GM10847 (cell line): ENCODE measurements around the gene PGBD5.

Source experiments
- POLR2A ChIP-seq: IDR thresholded peaks from 2 replicates; pipeline ENCODE4 v1.6.1; 2011; ENCODE audit not compliant: insufficient read length; ENCODE audit errors: extremely low read depth

PGBD5 gene

DNA sequence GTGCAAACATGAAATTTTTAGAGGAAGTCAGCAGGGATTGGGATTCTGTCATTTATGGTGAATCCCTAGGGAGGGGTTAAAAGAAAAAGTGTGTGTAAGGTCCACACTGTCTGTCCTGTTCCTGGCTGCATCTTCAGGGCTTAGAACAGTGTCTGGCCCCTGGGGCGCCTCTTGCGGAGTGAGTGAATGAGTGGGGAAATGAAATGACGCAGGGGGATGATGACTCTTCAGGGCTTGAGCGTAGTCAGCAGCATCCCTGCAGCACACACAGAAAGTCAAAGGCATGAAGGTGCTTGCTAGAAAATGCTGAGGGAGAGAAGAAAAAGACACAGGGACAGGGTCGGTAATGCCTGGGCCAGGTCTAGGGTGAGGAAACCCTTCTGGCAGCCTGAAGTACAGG is 57.8 kb downstream of the PGBD5 start:
- TF ChIP-seq POLR2A: no peak

DNA sequence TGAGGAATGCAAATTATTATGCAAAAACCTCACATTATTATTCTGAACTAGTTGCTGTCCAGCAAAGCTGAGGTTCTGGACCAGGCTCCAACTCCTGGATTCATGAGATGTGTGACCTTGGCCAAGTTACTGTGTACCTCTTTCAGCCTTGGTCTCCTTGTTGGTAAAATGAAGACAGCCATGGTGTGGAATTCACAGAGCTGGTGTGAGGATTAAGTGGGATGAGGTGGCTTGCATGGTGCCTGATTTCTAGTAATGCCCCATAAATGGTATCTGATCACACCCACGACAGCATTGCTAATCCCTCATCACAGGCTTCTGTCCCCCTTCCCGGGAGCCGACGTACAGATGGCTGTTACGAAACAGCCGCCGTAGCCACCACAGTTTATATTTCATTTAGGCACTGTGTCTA is 59.6 kb downstream of the PGBD5 start:
- TF ChIP-seq POLR2A: no peak

DNA sequence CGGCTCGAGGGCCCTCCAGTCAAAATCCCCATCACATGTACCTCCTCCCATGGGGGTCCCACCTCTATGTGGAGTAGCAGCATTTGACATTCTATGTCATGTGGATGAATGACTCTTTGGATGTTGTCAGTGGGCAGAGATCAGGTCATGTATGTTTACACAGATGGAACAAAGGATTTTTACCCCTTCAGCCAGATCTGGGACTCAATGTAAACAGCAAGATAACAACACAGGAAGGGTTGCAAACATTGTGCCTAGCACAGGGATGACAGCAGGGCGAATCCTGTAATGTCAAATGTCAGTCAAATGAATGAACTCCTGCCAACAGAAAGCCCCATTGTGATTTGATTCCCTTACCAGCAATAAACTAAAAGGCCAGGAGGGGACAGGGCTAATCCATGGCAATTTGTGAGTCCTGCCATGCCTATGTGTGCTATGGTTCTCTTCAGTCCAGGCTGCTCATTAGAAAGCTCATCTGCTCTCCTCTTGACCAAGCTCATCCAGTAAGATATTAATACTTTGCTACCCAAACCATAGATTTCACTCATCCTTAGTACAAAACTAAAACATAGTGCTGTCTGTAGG is 60.3 kb downstream of the PGBD5 start:
- no peak for TF ChIP-seq POLR2A

DNA sequence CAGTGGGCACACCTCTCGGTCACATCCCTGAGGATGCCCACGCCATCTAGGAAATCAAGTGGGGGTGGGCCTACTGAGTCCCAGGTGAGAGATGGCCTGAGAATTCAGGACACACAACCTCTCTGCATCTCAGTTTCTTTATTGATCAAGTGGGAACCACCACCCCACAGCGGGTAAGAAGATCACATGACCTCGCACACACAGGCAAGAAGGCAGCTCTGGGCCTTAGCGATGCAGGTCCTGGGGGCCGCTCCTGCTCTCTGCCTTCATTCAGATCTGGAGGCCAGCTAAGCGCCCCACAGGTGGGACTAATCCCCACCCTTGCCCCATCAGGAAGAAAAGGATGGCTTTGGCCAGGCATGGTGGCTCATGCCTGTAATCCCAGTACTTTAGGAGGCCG is 63.2 kb downstream of the PGBD5 start:
- no peak for TF ChIP-seq POLR2A

DNA sequence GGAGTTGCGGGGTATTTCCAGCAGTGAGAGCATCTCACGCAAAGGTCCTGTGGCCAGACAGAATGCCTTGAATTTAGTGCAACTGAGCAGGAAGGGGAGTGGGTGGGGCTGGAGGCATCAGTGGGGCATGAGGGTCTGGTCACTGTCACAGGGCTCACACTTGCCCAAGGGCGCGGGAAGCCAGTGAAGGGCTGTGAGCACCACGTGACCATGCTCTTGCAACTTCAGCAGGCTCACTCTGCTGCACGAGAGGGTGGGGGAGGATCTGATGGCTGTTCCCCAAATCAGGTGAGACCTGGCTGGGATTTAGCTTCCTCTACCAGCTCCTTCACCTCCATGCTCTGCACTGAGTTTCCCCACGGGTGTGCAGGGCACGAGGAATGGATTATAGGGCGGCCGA is 64.2 kb downstream of the PGBD5 start:
- no peak for TF ChIP-seq POLR2A

DNA sequence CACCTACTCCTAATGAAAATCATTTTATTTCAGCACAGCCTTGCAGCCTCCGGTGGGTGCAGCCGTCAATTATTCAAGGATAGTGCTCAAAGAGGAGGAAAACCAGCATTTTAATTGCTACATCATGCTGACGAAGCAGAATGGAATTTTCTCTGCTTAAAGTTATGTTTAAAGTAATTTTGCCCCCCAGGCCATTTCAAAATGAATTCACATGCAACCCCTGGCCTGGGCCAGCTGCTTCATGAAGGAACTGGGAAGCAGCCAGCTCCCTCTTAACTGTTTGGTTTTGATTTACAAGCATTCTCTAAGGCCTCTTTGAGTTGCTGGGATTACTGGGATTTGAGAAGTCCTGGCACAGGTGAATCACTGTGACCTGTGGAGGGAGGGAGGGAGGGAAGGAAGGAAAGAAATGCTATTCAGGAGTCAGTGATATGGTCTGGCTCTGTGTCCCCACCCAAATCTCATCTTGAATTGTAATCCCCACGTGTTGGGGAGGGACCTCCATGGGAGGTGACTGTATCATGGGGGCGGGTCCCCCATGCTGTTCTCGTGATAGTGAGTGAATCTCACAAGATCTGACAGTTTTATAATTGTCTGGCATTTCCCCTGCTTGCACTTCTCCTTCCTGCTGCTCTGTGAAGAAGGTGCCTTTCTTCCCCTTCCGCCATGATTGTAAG is 66.0 kb downstream of the PGBD5 start:
- no peak for TF ChIP-seq POLR2A

DNA sequence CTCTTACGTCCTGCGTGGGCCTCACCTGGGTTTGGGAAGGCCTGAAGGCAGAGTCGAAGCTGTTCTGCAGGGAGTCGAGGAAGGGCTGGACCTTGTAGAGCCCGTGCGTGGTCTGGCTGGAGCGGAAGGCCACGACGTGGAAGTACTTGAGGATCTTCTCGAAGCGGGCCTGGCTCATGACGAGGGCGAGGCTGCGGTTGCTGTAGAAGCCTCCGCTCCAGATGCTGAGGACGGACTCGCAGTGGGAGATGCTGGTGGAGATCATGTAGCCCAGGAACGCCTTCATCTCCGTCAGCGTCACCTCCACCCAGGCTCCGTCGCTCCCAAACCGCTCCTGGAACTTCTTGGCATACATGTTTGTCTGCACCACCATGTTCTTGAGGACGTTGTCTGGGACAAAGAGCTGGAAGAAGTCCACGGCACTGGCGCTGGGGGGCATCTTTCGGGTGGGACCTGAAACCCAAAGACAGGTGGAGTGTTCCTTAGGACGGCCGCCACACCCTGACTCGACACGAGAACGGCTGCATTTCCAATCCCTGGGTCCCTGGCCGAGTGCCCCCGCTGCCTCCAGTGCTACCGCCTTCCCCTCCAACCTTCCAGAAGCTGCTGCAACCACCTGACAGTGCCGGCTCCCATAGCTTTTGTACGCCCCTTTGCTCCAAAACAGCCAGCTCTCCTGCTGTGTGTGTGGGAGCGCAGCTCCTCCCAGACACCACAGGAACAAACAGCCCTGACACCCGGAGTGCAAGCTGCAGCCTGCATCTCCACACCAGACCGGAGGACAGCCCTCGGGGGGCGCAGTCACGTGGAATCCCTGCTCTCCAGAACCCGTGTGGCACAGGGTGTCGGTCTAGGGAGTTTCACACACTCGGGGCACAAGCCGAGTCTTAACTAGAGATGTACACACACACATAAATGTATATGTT is 69.0 kb downstream of the PGBD5 start:
- TF ChIP-seq POLR2A: no peak

DNA sequence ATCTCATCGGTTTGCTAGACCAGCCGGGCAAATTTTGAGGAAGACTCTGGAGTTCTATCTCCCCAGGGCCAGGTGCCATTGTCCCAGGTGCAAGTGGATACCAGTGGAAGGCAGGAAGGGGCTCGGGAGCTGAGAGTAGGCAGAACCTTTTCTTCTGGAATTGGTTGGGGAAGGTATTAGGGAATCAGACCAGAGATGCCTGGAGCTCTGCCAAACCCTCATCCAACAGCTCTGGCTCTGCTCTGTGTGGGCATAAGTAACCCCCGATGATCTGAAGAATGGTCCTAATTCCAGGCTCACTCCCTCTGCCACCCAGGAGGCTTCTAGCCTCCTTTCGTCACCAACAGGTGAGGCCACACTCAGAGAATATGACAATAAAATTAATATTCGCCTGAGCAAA is 69.9 kb downstream of the PGBD5 start:
- no peak for TF ChIP-seq POLR2A

DNA sequence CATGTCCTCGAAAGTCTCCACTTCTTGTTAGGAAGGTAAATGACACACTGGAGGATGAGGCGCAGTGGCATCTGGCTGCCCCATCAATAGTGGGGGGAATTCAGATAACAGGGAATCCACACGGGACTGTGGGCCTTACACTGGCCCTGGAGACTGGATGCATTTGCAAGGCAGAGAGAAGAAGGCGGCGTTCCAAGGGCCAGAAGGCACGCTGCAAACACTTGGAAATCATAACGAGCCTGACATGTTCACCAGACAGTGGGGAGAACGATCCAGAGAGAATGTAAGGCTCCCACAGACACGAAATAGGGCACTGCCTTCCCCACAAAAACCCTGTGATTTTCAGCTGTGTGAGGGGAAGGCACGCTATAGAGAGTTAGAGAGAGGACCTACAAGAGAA is 70.5 kb downstream of the PGBD5 start:
- TF ChIP-seq POLR2A: no peak

DNA sequence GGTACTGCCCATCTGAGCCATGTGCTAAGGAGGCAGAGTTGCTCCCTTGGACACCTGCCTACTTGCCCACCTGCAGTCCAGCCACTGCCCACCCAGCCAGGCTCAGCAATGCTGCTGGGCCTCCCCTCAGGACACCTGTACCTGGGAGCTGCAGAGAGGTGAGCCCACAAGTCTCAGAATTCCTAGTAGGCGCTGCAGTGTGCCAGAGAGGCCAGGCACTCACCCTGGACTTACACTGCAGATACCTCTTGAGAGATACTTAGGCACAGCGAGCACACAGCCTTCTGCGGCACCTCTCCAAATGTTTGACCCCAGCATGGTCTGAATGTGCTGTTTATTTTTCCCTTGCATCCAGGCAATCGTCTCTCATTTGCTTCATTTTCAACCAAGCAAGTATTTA is 71.0 kb downstream of the PGBD5 start:
- TF ChIP-seq POLR2A: no peak

DNA sequence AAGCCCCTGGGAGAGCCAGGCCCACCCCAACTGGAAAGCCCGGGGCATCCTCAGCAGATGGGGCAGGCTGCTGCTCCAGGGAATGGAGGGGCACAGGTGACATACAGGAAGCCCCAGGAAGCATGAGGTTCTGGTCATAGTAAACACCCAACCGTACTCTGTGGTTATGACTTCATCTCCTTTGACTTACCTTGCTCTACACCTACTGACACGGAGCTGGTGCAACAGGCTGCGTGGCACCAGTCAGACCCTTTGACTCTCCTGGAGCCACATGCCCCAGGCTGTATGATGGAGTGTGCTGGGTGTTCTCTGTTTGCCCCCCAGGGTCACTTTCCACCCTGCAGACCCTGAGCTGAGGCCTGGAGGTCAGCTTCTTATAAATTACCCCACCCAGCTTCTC is 72.1 kb downstream of the PGBD5 start:
- TF ChIP-seq POLR2A: no peak

DNA sequence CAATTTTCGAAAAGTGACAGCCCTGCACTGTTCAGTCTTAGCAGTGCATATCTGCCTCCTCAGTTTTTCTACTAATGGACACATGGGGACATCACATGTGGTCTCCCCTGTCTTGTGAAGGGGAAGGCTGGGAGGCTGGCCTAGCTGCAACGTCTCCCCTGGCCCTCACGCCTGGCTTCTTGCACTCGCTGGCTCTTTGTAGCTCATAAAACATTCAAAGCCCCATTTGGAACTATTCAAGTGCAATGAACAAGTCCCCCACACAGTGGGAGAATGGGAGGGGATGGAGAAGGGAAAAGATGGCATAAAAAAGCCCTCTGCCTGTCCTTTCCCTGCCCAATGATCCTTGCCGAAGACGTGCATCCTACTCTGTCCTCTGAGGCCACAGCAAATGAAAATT is 73.6 kb downstream of the PGBD5 start:
- no peak for TF ChIP-seq POLR2A

DNA sequence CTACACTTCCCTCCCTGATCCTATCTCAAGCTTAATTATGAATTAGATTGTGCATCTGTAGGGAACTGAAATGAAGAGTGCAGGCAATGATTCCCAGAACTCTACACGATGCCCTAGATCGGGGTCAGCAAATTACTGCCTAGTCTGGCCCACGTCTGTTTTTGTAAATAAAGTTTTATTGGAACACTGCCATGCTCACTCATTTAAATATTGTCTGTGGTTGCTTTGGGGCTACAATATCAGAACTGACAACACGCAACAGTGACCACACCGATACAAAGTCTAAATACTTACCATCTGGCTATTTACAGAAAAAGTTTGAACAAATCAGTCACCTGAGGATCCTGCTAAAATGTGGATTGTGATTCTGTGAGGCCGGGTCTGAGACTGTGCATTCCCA is 74.1 kb downstream of the PGBD5 start:
- no peak for TF ChIP-seq POLR2A

DNA sequence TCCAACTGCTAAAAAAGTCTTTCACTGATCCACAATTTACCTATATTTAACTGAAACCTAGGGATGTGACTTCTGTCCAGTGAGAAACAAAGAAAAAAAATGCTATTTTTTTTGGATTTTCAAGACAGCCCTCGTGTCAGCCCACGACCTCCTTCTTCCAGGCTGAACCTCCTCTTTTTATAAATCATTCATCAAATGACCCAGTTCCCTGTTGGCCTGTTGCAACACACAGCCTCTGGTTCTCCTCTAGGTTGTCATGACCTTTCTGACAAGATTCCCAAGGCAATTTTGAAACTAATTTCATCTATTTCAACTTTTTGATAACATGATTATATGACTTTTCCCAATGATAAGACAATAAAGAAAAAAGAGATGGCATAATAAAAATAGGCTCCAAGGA is 74.6 kb downstream of the PGBD5 start:
- TF ChIP-seq POLR2A: no peak

DNA sequence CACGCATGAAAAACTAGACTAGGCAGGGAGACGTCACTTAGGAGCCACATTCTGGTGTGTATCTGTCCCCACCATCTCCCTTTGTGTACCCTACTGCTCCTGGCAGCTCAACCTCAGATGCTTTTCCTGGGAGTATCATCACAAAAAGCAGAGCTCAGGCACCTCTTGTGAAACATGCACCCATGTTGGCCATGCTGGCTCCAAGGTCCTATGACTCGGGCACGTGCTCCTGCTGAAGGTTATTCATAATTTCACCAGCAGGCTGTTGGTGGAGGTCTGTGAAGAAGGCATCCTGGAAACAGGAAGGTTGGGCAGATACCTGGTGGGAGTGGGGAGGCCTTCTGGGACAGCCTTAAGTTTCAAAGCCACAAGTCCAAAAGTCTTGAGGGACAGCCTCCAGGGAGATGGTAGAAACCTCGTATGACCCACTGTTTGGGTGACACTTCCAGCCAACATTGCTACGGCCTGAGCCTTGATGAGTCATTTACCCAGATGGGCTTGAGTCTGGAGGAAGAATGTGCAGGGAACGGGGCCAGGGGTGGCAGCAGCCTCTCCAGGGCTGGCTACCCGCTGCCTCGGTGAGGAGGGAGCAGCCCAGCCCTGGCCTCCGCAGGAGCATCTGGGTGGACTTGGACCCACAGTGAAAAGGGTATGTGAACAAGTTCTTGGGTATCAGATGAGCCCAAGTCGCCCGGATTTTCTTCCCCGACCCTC is 75.8 kb downstream of the PGBD5 start:
- TF ChIP-seq POLR2A: no peak

DNA sequence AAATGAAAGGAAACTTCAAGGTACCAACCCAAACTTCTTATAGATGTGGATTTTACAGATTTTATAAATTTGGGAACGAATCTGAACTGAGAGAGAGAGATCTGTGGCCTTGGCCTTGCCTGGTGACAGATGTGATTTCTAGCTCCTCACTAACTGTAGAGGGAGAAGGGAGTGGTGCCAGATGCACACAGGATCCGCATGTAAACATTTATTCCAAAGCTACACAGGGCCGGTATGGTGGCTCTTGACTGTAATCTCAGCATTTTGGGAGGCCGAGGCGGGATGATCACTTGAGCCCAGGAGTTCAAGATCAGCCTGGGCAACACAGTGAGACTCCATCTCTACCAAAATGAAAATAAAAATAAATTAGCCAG is 77.1 kb downstream of the PGBD5 start:
- no peak for TF ChIP-seq POLR2A
